NCI-H510A (cell line): ENCODE data around the gene HMBS.

Source experiments
- DNase-seq: peaks from one replicate; lab custom pipeline; 2025; lab: John Stamatoyannopoulos, UW

The HMBS gene

DNA sequence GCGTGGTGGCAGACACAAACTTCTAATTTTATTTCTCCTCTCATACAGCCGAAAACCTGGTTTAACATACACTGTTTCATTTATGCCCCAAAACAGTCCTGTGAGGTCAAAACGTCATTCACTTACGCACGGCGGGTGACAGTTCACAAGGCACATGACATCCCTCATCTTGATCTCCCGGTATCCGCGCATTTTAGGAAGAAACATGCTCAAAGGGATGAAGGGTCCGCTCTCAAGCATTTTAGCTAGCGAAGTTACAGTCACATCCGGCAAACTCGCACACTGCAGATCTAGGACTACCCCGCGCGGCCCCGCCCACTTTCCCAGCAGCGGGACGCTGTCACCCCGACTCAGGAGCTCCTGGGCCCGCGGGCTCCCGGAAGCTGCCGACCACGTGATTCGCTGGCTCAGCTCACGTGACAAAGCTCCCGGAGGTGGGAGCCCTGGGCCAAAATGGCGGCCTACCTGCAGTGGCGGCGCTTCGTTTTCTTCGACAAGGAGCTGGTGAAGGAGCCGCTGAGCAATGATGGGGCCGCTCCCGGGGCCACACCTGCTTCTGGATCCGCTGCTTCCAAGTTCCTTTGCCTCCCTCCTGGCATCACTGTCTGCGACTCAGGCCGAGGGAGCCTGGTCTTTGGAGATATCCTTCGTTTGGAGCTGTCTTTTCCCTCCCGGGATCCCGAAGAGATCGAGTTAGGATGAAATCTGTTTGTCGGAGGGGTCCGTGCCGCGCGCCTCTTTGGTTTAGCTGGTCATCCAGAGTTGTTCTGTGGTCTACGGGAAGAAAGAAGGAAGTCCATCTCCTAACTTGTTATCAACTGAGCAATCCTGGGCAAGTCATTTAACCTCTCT lies 17.1 kb upstream of the HMBS start, which contains the start of gene VPS11:
VPS11 (plus strand) TSS at position 448 of the 852 bp plus-strand sequence; CDS start at position 454, 6 bp downstream.
- DNase-seq = peak; percentile 95

- no peak for DNase-seq
Measured at GRCh38 chr11:119077839-119078238, 6.8 kb upstream of the HMBS start.

DNA sequence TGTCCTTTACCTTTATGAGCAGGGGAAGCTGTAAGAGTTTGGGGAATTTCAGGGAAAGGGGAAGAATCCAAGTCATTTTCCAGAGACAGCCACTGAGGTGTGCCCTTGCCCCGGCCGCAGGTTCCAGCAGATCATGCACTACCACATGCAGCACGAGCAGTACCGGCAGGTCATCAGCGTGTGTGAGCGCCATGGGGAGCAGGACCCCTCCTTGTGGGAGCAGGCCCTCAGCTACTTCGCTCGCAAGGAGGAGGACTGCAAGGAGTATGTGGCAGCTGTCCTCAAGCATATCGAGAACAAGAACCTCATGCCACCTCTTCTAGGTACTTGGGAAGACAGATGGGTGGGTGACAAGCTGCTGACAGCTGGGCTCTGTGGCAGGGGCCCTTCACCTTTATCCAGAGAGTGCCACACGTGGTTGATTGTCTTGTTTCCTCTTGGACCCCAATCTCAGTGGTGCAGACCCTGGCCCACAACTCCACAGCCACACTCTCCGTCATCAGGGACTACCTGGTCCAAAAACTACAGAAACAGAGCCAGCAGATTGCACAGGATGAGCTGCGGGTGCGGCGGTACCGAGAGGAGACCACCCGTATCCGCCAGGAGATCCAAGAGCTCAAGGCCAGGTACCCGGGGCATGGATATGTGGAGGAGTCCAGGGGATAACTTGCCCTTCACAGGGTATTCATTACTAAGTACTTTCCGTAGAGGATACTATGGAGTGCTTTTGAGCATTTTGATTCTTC lies 5.8 kb upstream of the HMBS start:
- no peak for DNase-seq

DNA sequence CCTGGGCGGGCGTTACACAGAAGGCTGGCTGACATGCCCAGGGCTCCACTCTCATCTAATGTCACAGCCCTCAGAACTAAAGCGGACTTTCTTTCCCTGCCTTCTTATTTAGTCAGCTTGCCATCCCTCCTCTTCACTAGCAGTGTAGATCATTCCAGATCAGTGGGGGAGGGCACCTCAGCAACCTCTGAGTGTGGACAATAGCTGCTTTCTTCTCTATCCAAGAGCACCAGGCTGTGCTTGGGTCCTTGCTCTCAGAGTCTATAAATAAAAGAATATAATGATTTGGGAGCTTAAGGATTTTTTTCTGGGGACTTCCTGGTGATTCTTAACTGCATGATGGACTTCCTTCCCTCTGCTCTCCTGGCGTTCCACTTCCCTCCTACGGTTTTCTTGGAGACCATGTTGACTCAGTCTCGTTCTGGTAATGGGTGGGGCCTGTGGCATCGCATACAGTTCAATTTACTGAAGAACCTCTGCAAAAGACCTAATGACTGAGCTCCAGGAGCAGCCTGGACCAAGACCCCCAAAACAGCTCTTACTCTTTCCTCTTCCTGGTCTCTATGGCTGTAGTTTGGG lies 2.9 kb upstream of the HMBS start:
- DNase-seq = no peak

GRCh38 chr11:119085437-119085847 lies 761 bp downstream of the HMBS start:
- DNase-seq = no peak

DNA sequence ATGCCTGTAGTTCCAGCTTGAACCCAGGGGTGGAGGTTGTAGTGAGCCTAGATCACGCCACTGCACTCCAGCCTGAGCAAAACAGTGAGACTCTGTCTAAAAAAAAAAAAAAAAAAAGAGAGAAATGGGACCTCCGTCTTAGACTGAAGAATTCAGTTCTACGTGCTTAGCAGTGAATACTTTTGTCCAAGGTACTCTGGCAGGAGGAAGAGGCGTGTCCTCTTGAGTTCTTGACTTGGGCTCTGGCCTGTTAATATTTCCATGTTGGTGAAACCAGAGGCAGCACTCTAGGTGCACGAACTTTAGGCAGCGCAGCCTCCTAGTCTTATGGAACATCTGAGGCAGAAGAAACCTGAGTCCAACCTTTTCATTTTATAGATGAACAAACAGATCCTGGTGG lies 2.4 kb downstream of the HMBS start:
- no peak for DNase-seq

GRCh38 chr11:119087747-119088241 lies 3.1 kb downstream of the HMBS start:
- no peak for DNase-seq

- no peak for DNase-seq
Measured at GRCh38 chr11:119088406-119088805, 3.7 kb downstream of the HMBS start.

DNA sequence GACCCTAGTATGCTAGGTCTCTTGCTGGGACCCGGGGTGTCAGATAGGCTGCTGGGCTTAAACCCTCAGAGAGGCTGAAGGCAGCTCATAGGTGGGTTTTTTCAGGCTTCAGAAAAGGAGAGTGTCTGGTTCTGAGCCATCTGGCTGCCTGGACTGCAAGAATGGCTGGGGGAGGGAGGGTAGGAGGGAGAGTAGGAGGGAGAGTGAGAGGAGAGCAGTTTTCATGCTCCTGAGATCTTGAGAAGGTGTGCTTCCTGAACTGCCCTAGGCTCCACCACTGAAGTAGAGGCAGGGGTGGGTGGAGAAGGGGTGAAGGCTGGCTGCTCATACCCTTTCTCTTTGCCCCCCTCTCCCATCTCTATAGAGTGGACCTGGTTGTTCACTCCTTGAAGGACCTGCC lies 4.6 kb downstream of the HMBS start:
- DNase-seq = no peak

DNA sequence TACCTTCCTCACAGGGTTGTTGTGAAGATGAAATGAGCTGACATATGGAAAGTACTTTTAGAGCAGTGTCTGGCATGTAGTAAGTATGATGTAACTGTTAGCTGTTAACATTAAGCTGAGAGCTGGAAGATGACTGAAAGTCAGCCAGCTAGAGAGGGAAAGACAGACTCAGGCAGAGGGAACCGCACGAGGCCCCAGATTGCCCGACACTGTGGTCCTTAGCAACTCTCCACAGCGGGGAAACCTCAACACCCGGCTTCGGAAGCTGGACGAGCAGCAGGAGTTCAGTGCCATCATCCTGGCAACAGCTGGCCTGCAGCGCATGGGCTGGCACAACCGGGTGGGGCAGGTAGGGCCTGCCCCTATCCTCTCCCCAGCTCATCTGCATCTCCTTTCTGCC lies 6.5 kb downstream of the HMBS start:
- no peak for DNase-seq

GRCh38 chr11:119091966-119092879 lies 7.5 kb downstream of the HMBS start:
- no peak for DNase-seq

DNA sequence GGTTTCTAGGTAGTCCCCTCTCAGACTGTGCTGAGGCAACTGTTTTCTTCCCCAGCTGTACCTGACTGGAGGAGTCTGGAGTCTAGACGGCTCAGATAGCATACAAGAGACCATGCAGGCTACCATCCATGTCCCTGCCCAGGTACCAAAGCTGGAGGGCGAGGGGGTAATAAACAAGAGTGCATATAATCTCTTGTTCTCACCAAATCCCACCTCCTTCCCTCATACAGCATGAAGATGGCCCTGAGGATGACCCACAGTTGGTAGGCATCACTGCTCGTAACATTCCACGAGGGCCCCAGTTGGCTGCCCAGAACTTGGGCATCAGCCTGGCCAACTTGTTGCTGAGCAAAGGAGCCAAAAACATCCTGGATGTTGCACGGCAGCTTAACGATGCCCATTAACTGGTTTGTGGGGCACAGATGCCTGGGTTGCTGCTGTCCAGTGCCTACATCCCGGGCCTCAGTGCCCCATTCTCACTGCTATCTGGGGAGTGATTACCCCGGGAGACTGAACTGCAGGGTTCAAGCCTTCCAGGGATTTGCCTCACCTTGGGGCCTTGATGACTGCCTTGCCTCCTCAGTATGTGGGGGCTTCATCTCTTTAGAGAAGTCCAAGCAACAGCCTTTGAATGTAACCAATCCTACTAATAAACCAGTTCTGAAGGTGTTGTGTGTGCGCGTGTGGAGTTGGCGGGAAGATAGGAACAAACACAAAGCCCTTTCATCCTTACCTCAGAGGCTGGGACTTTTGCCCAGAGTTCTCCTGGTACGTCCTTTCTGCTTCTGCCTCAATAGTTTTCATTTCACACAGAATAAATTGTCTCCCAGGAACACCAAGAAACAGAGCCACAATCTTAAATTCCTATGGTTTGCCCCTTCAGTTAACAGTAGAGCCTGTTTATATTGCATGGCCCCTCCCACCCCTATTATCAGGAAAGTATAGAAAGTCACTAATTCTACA lies 8.5 kb downstream of the HMBS start:
- DNase-seq = no peak

GRCh38 chr11:119093942-119094815 lies 9.5 kb downstream of the HMBS start:
- no peak for DNase-seq

DNA sequence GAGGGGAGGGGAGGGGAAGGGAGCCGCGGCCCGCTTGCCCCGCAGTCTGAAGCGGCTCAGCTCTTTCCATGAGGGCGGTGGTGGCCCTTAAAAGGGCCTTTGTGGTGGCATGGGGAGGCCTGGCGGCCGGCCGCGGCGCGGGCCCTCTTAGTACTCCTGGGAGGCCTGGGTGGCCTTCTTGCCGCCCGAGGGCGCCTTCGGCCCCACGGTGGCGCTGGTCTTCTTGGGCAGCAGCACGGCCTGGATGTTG lies 10.1 kb downstream of the HMBS start:
- DNase-seq = no peak

DNA sequence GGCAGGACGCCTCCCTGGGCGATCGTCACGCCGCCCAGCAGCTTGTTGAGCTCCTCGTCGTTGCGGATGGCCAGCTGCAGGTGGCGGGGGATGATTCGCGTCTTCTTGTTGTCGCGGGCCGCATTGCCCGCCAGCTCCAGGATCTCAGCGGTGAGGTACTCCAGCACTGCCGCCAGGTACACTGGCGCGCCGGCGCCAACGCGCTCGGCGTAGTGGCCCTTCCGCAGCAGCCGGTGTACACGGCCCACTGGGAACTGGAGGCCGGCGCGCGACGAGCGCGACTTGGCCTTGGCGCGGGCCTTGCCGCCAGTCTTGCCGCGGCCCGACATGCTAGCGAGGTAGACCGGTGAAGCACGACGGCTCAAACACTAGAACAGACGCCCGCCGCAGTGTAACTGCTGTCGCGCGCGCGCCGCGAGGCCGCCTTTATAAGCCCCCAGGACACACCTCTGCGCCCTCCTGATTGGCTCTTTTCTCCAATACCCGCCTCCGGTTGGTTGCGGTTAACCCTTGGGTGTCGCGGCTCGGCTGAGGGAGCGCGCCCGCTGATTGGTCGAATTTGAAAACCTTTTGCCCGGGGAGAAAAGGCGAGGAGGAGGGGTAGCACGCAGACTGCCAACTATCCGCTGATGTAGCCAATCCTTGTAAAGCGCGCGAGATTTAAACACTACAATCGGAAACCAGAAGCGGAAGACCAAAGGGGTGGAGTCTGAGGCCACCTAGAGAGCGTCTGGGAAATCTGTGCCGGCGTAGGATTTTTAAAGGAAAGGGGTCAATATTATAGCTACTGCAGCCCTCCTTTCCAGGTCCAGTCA lies 10.6 kb downstream of the HMBS start:
- peak; percentile 98 for DNase-seq

- no peak for DNase-seq
Measured at GRCh38 chr11:119099711-119100110, 15.0 kb downstream of the HMBS start.

DNA sequence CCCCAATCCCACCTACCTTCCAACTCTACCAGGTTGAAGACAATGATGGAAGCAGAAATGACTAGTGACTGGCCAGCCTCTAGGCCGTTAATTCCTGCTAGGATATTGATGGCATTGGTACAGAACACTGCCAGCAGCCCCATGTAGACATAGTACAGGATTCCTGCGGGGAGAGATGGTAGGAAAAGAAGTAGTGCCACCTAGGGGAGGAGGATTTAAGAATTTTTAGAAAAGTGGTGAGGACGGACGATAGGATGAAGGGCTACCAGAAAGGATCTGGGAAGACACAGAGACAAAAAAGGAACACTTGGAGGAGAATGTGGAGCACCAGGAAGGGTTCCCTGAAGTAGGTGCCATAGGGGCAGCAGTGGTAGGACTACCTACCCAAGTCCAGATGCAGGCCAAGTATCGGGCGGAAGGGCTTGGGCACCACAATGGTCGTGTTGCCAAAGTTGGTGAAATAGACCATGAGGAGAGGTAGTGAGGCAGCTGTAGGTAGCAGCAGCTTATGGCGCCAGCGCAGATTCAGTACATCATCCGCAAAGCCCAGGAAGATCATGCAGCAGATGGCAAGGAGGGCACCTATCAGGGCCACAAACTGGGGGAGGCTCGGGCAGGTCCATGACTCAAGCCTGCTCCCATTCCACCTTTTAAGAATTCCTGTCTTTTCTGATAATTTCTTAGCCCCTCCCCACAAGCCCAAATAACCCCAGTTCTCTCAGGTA lies 15.7 kb downstream of the HMBS start:
- DNase-seq = no peak
